Gastroesophageal sphincter (tissue), 3 donors: ENCODE measurements around the gene CR1.

Experiments used
- CTCF ChIP-seq, 4 experiments: fragments of 200-600 bp in 2 of 4; fragments of 450-650 bp in 2 of 4; sonication (generic) in 1 of 4; IDR thresholded peaks; one replicate each; pipeline ENCODE4 v1.5.1; 2017 to 2019; ENCODE audit warnings: antibody characterized with exemption in 4 of 4, mild to moderate bottlenecking in 2 of 4, moderate library complexity in 2 of 4
- EP300 ChIP-seq: sonication (generic); formaldehyde crosslinking; IDR thresholded peaks from one replicate; pipeline ENCODE4 v1.6.1; 2017; ENCODE audit warnings: antibody characterized with exemption, mild to moderate bottlenecking
- POLR2A ChIP-seq, 2 donors: fragments of 450-650 bp; IDR thresholded peaks; one replicate each; pipeline ENCODE4 v1.6.1; 2017; ENCODE audit warnings: antibody characterized with exemption in 2 of 2, mild to moderate bottlenecking in 2 of 2, moderate library complexity in 1 of 2

GRCh38 chr1:207461649-207462048 lies 34.3 kb upstream of the CR1 start:
- TF ChIP-seq POLR2A (IDR thresholded peaks at IDR 0.05), result no peak
- TF ChIP-seq CTCF (IDR thresholded peaks at IDR 0.05), result no peak
- TF ChIP-seq EP300, result no peak
